ENCODE measurements around the gene KCTD1.

DNA sequence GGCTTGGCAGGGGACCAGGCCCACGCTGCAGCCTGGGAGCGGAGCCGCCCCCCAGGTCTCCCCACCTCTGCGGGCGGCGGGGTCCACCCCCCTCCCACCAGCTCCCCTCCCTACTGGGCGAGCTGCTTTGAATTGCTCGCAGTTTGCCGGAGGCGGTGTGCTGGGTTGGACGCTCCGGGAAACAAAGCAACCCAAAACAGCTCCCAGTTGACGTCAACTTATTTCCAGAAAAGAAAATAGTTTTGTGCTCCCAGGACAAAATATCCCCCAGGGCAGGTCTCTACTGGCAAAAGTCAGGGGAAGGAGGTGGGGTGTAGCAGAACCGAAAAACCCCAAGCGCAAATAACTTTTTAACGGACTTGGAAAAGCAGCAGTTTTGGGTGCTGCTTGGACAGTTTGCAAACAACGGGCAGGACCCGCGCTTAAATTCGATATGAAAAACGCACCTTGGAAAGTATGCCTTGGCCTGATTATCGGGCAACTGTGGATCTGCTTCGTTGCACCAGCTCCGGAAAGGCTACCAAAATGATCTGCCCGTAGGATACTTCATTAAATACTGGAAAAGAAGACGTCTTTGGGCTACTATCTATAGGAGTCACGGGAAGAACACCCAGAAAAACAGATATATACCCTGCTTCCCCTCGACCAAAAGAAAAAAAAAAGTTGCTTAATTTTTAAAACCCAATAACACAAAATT is 2.8 kb upstream of the KCTD1 start:
- TF ChIP-seq POLR2A (IDR thresholded peaks at IDR 0.05; ENCODE audit: low read length), result no peak
- TF ChIP-seq GATA1 (IDR thresholded peaks at IDR 0.05; ENCODE audit: low read depth, low read length), result no peak

Data from erythroblast (primary cell).